NCI-H1092 treated with DMSO at 0.1 percent for 48 hours (cell line): ENCODE results near the gene AIF1L.
"Not testable (repeated sequence)": the region's sequence is repeated elsewhere in the genome, so short reads cannot be mapped to it uniquely, and the experiment has no call there.

ENCODE experiments used
- DNase-seq: peaks from one replicate; lab custom pipeline; 2025; lab: John Stamatoyannopoulos, UW

Gene AIF1L

GRCh38 chr9:131098391-131099101, 2.2 kb downstream of the AIF1L start:
- DNase-seq = no peak

GRCh38 chr9:131099102-131099606, 2.8 kb downstream of the AIF1L start:
- DNase-seq = no peak

- DNase-seq = not testable (repeated sequence)
Observed at GRCh38 chr9:131099845-131100244, 3.5 kb downstream of the AIF1L start.

GRCh38 chr9:131100445-131100844, 4.1 kb downstream of the AIF1L start:
- DNase-seq = no peak

- no peak for DNase-seq
Observed at GRCh38 chr9:131101207-131101964, 5.1 kb downstream of the AIF1L start.

GRCh38 chr9:131103024-131103423, 6.7 kb downstream of the AIF1L start:
- no peak for DNase-seq

- no peak for DNase-seq
Observed at GRCh38 chr9:131103535-131103934, 7.2 kb downstream of the AIF1L start.

GRCh38 chr9:131104016-131104740, 7.8 kb downstream of the AIF1L start:
- DNase-seq = no peak

- no peak for DNase-seq
Observed at GRCh38 chr9:131105952-131106351, 9.6 kb downstream of the AIF1L start.

- DNase-seq = no peak
Observed at GRCh38 chr9:131107760-131108159, 11.4 kb downstream of the AIF1L start.

GRCh38 chr9:131111186-131111853, 15.0 kb downstream of the AIF1L start:
- no peak for DNase-seq

GRCh38 chr9:131111854-131112311, 15.6 kb downstream of the AIF1L start:
- DNase-seq = no peak

- DNase-seq = no peak
Observed at GRCh38 chr9:131112374-131113154, 16.2 kb downstream of the AIF1L start.

GRCh38 chr9:131113655-131114054, 17.3 kb downstream of the AIF1L start:
- no peak for DNase-seq

- no peak for DNase-seq
Observed at GRCh38 chr9:131114084-131114535, 17.8 kb downstream of the AIF1L start.

GRCh38 chr9:131115360-131115742, 19.0 kb downstream of the AIF1L start:
- DNase-seq = not testable (repeated sequence)

GRCh38 chr9:131116281-131117120, 20.2 kb downstream of the AIF1L start:
- DNase-seq = peak; percentile 29

GRCh38 chr9:131117121-131117761, 20.9 kb downstream of the AIF1L start:
- peak; percentile 13 for DNase-seq

- no peak for DNase-seq
Observed at GRCh38 chr9:131117762-131118145, 21.4 kb downstream of the AIF1L start.

GRCh38 chr9:131119600-131119999, 23.3 kb downstream of the AIF1L start:
- no peak for DNase-seq
